Loucy (cell line): ENCODE results near the gene ZNF142.

Experiments
- H2AFZ ChIP-seq: fragments of 200-600 bp; sonication (generic); 2 replicates; pipeline ENCODE4 v1.6.0; 2016; ENCODE audit warnings: antibody characterized with exemption, mild to moderate bottlenecking, low read length, moderate library complexity
- H3F3A ChIP-seq: fragments of 200-600 bp; 2 replicates; pipeline ENCODE4 v1.6.0; 2016; ENCODE audit warnings: antibody characterized with exemption, low read depth, mild to moderate bottlenecking
- H3K27me3 ChIP-seq: fragments of 200-600 bp; sonication (generic); 2 replicates; pipeline ENCODE4 v1.6.1; 2014; ENCODE audit warnings: low read length, mild to moderate bottlenecking; ENCODE audit not compliant: insufficient read depth, poor library complexity, severe bottlenecking
- H3K36me3 ChIP-seq: fragments of 200-600 bp; sonication (generic); 2 replicates; pipeline ENCODE4 v1.6.1; 2016; ENCODE audit warnings: low read length; ENCODE audit not compliant: insufficient read depth
- H3K4me1 ChIP-seq: fragments of 200-600 bp; sonication (generic); 2 replicates; pipeline ENCODE4 v1.5.1; 2014; ENCODE audit warnings: low read length, mild to moderate bottlenecking; ENCODE audit not compliant: insufficient read depth, poor library complexity, severe bottlenecking
- H3K4me2 ChIP-seq: fragments of 200-600 bp; sonication (generic); 2 replicates; pipeline ENCODE4 v1.6.0; 2014; ENCODE audit warnings: antibody characterized with exemption, low read length, low read depth, mild to moderate bottlenecking; ENCODE audit not compliant: poor library complexity, severe bottlenecking
- H3K4me3 ChIP-seq: fragments of 200-600 bp; sonication (generic); 2 replicates; pipeline ENCODE4 v1.5.1; 2014; ENCODE audit warnings: low read length, mild to moderate bottlenecking, mixed read lengths; ENCODE audit not compliant: poor library complexity, severe bottlenecking
- H3K79me2 ChIP-seq: fragments of 200-600 bp; sonication (generic); 2 replicates; pipeline ENCODE4 v1.6.1; 2014; ENCODE audit warnings: low read length; ENCODE audit not compliant: insufficient read depth
- H3K9ac ChIP-seq: fragments of 200-600 bp; sonication (generic); 2 replicates; pipeline ENCODE4 v1.6.0; 2014; ENCODE audit warnings: mild to moderate bottlenecking, low read depth, low read length, moderate library complexity; ENCODE audit not compliant: poor library complexity, severe bottlenecking
- H3K9me2 ChIP-seq: fragments of 200-600 bp; sonication (generic); replicated peaks from 2 replicates; pipeline ENCODE4 v1.6.1; 2016; ENCODE audit warnings: low read depth, low read length, mixed read lengths
- H3K9me3 ChIP-seq: fragments of 200-600 bp; sonication (generic); 2 replicates; pipeline ENCODE4 v1.6.1; 2014; ENCODE audit warnings: mild to moderate bottlenecking, antibody characterized with exemption, low read length, low read depth; ENCODE audit not compliant: insufficient read depth
- H4K20me1 ChIP-seq: fragments of 200-600 bp; sonication (generic); 2 replicates; pipeline ENCODE4 v1.6.0; 2014; ENCODE audit warnings: antibody characterized with exemption, low read length, mild to moderate bottlenecking; ENCODE audit not compliant: insufficient read depth, poor library complexity, severe bottlenecking
- CTCF ChIP-seq: fragments of 200-600 bp; sonication (generic); conservative IDR thresholded peaks from 2 replicates; pipeline ENCODE4 v1.5.1; 2014; ENCODE audit warnings: mild to moderate bottlenecking, antibody characterized with exemption, low read length
- EZH2phosphoT487 ChIP-seq: fragments of 200-600 bp; IDR thresholded peaks from 2 replicates; pipeline ENCODE4 v1.6.1; 2018; ENCODE audit warnings: antibody characterized with exemption, mild to moderate bottlenecking, moderate library complexity, borderline replicate concordance

ZNF142 gene

GRCh38 chr2:218642786-218643185 is 16.6 kb downstream of the ZNF142 start:
- H3K4me1 ChIP-seq, result no peaks in the 10 kb centered on the region

GRCh38 chr2:218642121-218642656 is 17.2 kb downstream of the ZNF142 start:
- Histone ChIP-seq H3K9me3 (no peaks in the 10 kb centered on the region), H3F3A (no peaks in the 10 kb centered on the region), H3K79me2 (no peaks in the 10 kb centered on the region), H3K4me1 (no peaks in the 10 kb centered on the region), H3K9ac (no peak overlapping the region), H3K27me3 (no peaks in the 10 kb centered on the region), H3K9me2 (no peaks in the 10 kb centered on the region), H3K4me2 (no peak overlapping the region), H2AFZ (no peak overlapping the region), H3K4me3 (no peak overlapping the region), H3K36me3 (peaks cover 62% of the 10 kb centered on the region; the same call in 1 of the 2 replicates), H4K20me1 (no peaks in the 10 kb centered on the region)
- TF ChIP-seq CTCF (no peak), EZH2phosphoT487 (no peak)

More at GRCh38 chr2:218642786-218643185, 16.6 kb downstream of the ZNF142 start:
- no peaks in the 10 kb centered on the region for H3K9me3 ChIP-seq
- no peaks in the 10 kb centered on the region for H3K27me3 ChIP-seq
- H3F3A ChIP-seq, result no peaks in the 10 kb centered on the region
- H3K9ac ChIP-seq, result no peak overlapping the region
- H3K36me3 ChIP-seq, result peaks cover 63% of the 10 kb centered on the region; the same call in 1 of the 2 replicates
- H3K4me3 ChIP-seq, result no peak overlapping the region
- H3K79me2 ChIP-seq, result no peaks in the 10 kb centered on the region; the same call in 1 of the 2 replicates
- H4K20me1 ChIP-seq, result no peaks in the 10 kb centered on the region
- TF ChIP-seq CTCF (no peak), EZH2phosphoT487 (no peak)
- H3K9me2 ChIP-seq, result no peaks in the 10 kb centered on the region
- H2AFZ ChIP-seq, result no peak overlapping the region
- no peak overlapping the region for H3K4me2 ChIP-seq

- H3K4me1 ChIP-seq, result no peaks in the 10 kb centered on the region
- no peaks in the 10 kb centered on the region for H3K9me2 ChIP-seq
- no peaks in the 10 kb centered on the region for H3F3A ChIP-seq
- no peaks in the 10 kb centered on the region for H3K9me3 ChIP-seq
- H2AFZ ChIP-seq, result no peak overlapping the region
- no peak overlapping the region for H3K4me3 ChIP-seq
- no peaks in the 10 kb centered on the region for H3K27me3 ChIP-seq
- no peak overlapping the region for H3K9ac ChIP-seq
- no peaks in the 10 kb centered on the region for H3K79me2 ChIP-seq
- H3K36me3 ChIP-seq, result peaks cover 40% of the 10 kb centered on the region; the same call in 1 of the 2 replicates
- no peak overlapping the region for H3K4me2 ChIP-seq
- TF ChIP-seq EZH2phosphoT487, result no peak
- no peak for TF ChIP-seq CTCF
- H4K20me1 ChIP-seq, result no peaks in the 10 kb centered on the region
Measured at GRCh38 chr2:218638372-218638771, 21.1 kb downstream of the ZNF142 start.
